HG03521 (cell line): ENCODE measurements around the gene ZFYVE28.

Experiments
- ATAC-seq: cut with Tn5 transposase; IDR thresholded peaks from one replicate; pipeline ENCODE4 v1.9.1; 2021; ENCODE audit warnings: mild to moderate bottlenecking, moderate library complexity; ENCODE audit not compliant: unreplicated experiment

Gene ZFYVE28

GRCh38 chr4:2371765-2372487, 46.5 kb downstream of the ZFYVE28 start:
- no peak for ATAC-seq

- no peak for ATAC-seq
Measured at GRCh38 chr4:2370597-2371320, 47.7 kb downstream of the ZFYVE28 start.

GRCh38 chr4:2368746-2369437, 49.6 kb downstream of the ZFYVE28 start:
- ATAC-seq: no peak

- no peak for ATAC-seq
Measured at GRCh38 chr4:2367626-2368025, 50.8 kb downstream of the ZFYVE28 start.

- ATAC-seq: no peak
Measured at GRCh38 chr4:2366252-2367192, 51.9 kb downstream of the ZFYVE28 start.

GRCh38 chr4:2365913-2366210, 52.6 kb downstream of the ZFYVE28 start:
- ATAC-seq: no peak

GRCh38 chr4:2365054-2365912, 53.2 kb downstream of the ZFYVE28 start:
- ATAC-seq: no peak

- ATAC-seq: no peak
Measured at GRCh38 chr4:2364654-2365053, 53.8 kb downstream of the ZFYVE28 start.

- ATAC-seq: no peak
Measured at GRCh38 chr4:2363951-2364653, 54.3 kb downstream of the ZFYVE28 start.

- ATAC-seq: no peak
Measured at GRCh38 chr4:2363056-2363721, 55.3 kb downstream of the ZFYVE28 start.

- ATAC-seq: no peak
Measured at GRCh38 chr4:2362266-2363055, 56.0 kb downstream of the ZFYVE28 start.

GRCh38 chr4:2361366-2362265, 56.8 kb downstream of the ZFYVE28 start:
- no peak for ATAC-seq

GRCh38 chr4:2360396-2360730, 58.1 kb downstream of the ZFYVE28 start:
- ATAC-seq: no peak

GRCh38 chr4:2359591-2360395, 58.7 kb downstream of the ZFYVE28 start:
- no peak for ATAC-seq

GRCh38 chr4:2357821-2358745, 60.4 kb downstream of the ZFYVE28 start:
- ATAC-seq: no peak
